Measurements from ENCODE around the gene FMO1.
"Not testable (repeated sequence)": the region's sequence is repeated elsewhere in the genome, so short reads cannot be mapped to it uniquely, and the experiment has no call there.

Gene FMO1

GRCh38 chr1:171277534-171277933 lies 29.2 kb downstream of the FMO1 start:
- CTCF ChIA-PET, result no interaction called here
- peaks cover 23% of the 10 kb centered on the region for H3K27me3 Mint-ChIP-seq

GRCh38 chr1:171279234-171279633 lies 30.9 kb downstream of the FMO1 start:
- DNase-seq, result no peak
- Mint-ChIP-seq H3K27me3 (peaks cover 19% of the 10 kb centered on the region), H3K4me3 (no peak overlapping the region), H3K4me1 (no peaks in the 10 kb centered on the region), H3K9me3 (no peaks in the 10 kb centered on the region), H3K36me3 (no peaks in the 10 kb centered on the region), H3K27ac (no peak overlapping the region)
- CTCF ChIA-PET, result no interaction called here

More at GRCh38 chr1:171277534-171277933, 29.2 kb downstream of the FMO1 start:
- Mint-ChIP-seq H3K4me3 (no peak overlapping the region), H3K9me3 (no peaks in the 10 kb centered on the region), H3K4me1 (no peaks in the 10 kb centered on the region), H3K27ac (no peak overlapping the region), H3K36me3 (no peaks in the 10 kb centered on the region)
- DNase-seq, result no peak

GRCh38 chr1:171279678-171280077 lies 31.4 kb downstream of the FMO1 start:
- H3K9me3 Mint-ChIP-seq, result no peaks in the 10 kb centered on the region
- DNase-seq, result no peak
- H3K27me3 Mint-ChIP-seq, result peaks cover 24% of the 10 kb centered on the region
- no peak overlapping the region for H3K4me3 Mint-ChIP-seq
- CTCF ChIA-PET, result no interaction called here
- H3K4me1 Mint-ChIP-seq, result no peaks in the 10 kb centered on the region
- no peaks in the 10 kb centered on the region for H3K36me3 Mint-ChIP-seq
- H3K27ac Mint-ChIP-seq, result no peak overlapping the region

GRCh38 chr1:171280599-171280998 lies 32.3 kb downstream of the FMO1 start:
- CTCF ChIA-PET, result no interaction called here
- no peak for DNase-seq
- Mint-ChIP-seq H3K4me3 (no peak overlapping the region), H3K36me3 (no peaks in the 10 kb centered on the region), H3K27me3 (peaks cover 30% of the 10 kb centered on the region), H3K4me1 (no peaks in the 10 kb centered on the region), H3K9me3 (no peaks in the 10 kb centered on the region), H3K27ac (no peak overlapping the region)

GRCh38 chr1:171286032-171286705 lies 37.9 kb downstream of the FMO1 start:
- no peak for DNase-seq

GRCh38 chr1:171290621-171291020 lies 42.3 kb downstream of the FMO1 start:
- Mint-ChIP-seq H3K9me3 (no peaks in the 10 kb centered on the region), H3K27me3 (peaks cover 8% of the 10 kb centered on the region), H3K4me3 (no peak overlapping the region), H3K36me3 (no peaks in the 10 kb centered on the region), H3K4me1 (no peaks in the 10 kb centered on the region), H3K27ac (no peak overlapping the region)
- DNase-seq, result no peak
- CTCF ChIA-PET, result interaction anchor here (1.4 kb wide), 1 partner anchor 23 kb away, joined by 3 read pairs; the partner anchor contains the start of gene FMO4

More at GRCh38 chr1:171286032-171286705, 37.9 kb downstream of the FMO1 start:
- Mint-ChIP-seq H3K4me1 (no peaks in the 10 kb centered on the region), H3K36me3 (no peaks in the 10 kb centered on the region), H3K27me3 (peaks cover 25% of the 10 kb centered on the region), H3K27ac (no peak overlapping the region), H3K4me3 (no peak overlapping the region), H3K9me3 (no peaks in the 10 kb centered on the region)
- CTCF ChIA-PET, result no interaction called here

GRCh38 chr1:171292799-171293198 lies 44.5 kb downstream of the FMO1 start:
- no peaks in the 10 kb centered on the region for H3K4me1 Mint-ChIP-seq
- H3K9me3 Mint-ChIP-seq, result no peaks in the 10 kb centered on the region
- no peak overlapping the region for H3K27ac Mint-ChIP-seq
- no peak for DNase-seq
- H3K4me3 Mint-ChIP-seq, result no peak overlapping the region
- no peaks in the 10 kb centered on the region for H3K27me3 Mint-ChIP-seq
- CTCF ChIA-PET, result interaction anchor here (1.9 kb wide), 1 partner anchor 21 kb away, joined by 4 read pairs; the partner anchor contains the start of gene FMO4
- H3K36me3 Mint-ChIP-seq, result no peaks in the 10 kb centered on the region

- H3K27me3 Mint-ChIP-seq, H3K27ac Mint-ChIP-seq: not testable (repeated sequence)
- CTCF ChIA-PET, result interaction anchor here (0.8 to 1.0 kb wide), 2 partner anchors 50 to 74 kb away, joined by 3 read pairs; no protein-coding TSS in a partner anchor
Observed at GRCh38 chr1:171295383-171295782, 47.1 kb downstream of the FMO1 start.

GRCh38 chr1:171295821-171296220 lies 47.5 kb downstream of the FMO1 start:
- peaks cover 11% of the 10 kb centered on the region for H3K9me3 Mint-ChIP-seq
- no peak for DNase-seq
- no peak overlapping the region for H3K4me3 Mint-ChIP-seq
- CTCF ChIA-PET, result no interaction called here
- H3K4me1 Mint-ChIP-seq, result no peaks in the 10 kb centered on the region
- H3K27me3 Mint-ChIP-seq, result peaks cover 9% of the 10 kb centered on the region
- no peak overlapping the region for H3K27ac Mint-ChIP-seq
- H3K36me3 Mint-ChIP-seq, result no peaks in the 10 kb centered on the region

More at GRCh38 chr1:171295383-171295782, 47.1 kb downstream of the FMO1 start:
- not testable (repeated sequence) for H3K4me1 Mint-ChIP-seq, H3K4me3 Mint-ChIP-seq, H3K36me3 Mint-ChIP-seq, H3K9me3 Mint-ChIP-seq, DNase-seq

- Mint-ChIP-seq H3K27me3 (peaks cover 9% of the 10 kb centered on the region), H3K4me3 (no peak overlapping the region), H3K4me1 (no peaks in the 10 kb centered on the region), H3K27ac (no peak overlapping the region), H3K36me3 (no peaks in the 10 kb centered on the region), H3K9me3 (peaks cover 12% of the 10 kb centered on the region)
- DNase-seq, result no peak
- CTCF ChIA-PET, result interaction anchor here (2.7 kb wide), 1 partner anchor 17 kb away, joined by 13 read pairs; the partner anchor contains the start of gene FMO4
Observed at GRCh38 chr1:171296897-171297296, 48.6 kb downstream of the FMO1 start.

GRCh38 chr1:171298696-171299095 lies 50.4 kb downstream of the FMO1 start:
- H3K27ac Mint-ChIP-seq, result no peak overlapping the region
- CTCF ChIA-PET, result interaction anchor here (2.7 kb wide), 1 partner anchor 15 kb away, joined by 13 read pairs; the partner anchor contains the start of gene FMO4
- peaks cover 9% of the 10 kb centered on the region for H3K27me3 Mint-ChIP-seq
- H3K9me3 Mint-ChIP-seq, result peaks cover 12% of the 10 kb centered on the region
- H3K4me3 Mint-ChIP-seq, result no peak overlapping the region
- H3K36me3 Mint-ChIP-seq, result no peaks in the 10 kb centered on the region
- no peak for DNase-seq
- H3K4me1 Mint-ChIP-seq, result no peaks in the 10 kb centered on the region

GRCh38 chr1:171299342-171299741 lies 51.0 kb downstream of the FMO1 start:
- no peaks in the 10 kb centered on the region for H3K36me3 Mint-ChIP-seq
- H3K4me3 Mint-ChIP-seq, result no peak overlapping the region
- no peak overlapping the region for H3K27ac Mint-ChIP-seq
- no peaks in the 10 kb centered on the region for H3K4me1 Mint-ChIP-seq
- CTCF ChIA-PET, result interaction anchor here (2.7 kb wide), 1 partner anchor 14 kb away, joined by 13 read pairs; the partner anchor contains the start of gene FMO4
- H3K9me3 Mint-ChIP-seq, result peaks cover 12% of the 10 kb centered on the region
- no peak for DNase-seq
- peaks cover 9% of the 10 kb centered on the region for H3K27me3 Mint-ChIP-seq

GRCh38 chr1:171300401-171300800 lies 52.1 kb downstream of the FMO1 start:
- DNase-seq, result no peak
- H3K9me3 Mint-ChIP-seq, result peaks cover 12% of the 10 kb centered on the region
- no peak overlapping the region for H3K27ac Mint-ChIP-seq
- H3K36me3 Mint-ChIP-seq, result no peaks in the 10 kb centered on the region
- CTCF ChIA-PET, result no interaction called here
- H3K27me3 Mint-ChIP-seq, result peaks cover 9% of the 10 kb centered on the region
- no peaks in the 10 kb centered on the region for H3K4me1 Mint-ChIP-seq
- H3K4me3 Mint-ChIP-seq, result no peak overlapping the region

- Mint-ChIP-seq H3K9me3 (no peaks in the 10 kb centered on the region), H3K27ac (no peak overlapping the region), H3K4me1 (peaks cover 14% of the 10 kb centered on the region), H3K36me3 (no peaks in the 10 kb centered on the region), H3K27me3 (peaks cover 2% of the 10 kb centered on the region), H3K4me3 (no peak overlapping the region)
- CTCF ChIA-PET, result no interaction called here
- no peak for DNase-seq
Observed at GRCh38 chr1:171310661-171311087, 62.4 kb downstream of the FMO1 start.
